C4-2B (cell line): ENCODE results near the gene SLC9A4.

Source experiments
- H3K27ac ChIP-seq: fragments of 450-650 bp; 2 replicates; pipeline ENCODE4 v1.5.1; 2017
- ZFX ChIP-seq: fragments of 450-650 bp; IDR thresholded peaks from 2 replicates; pipeline ENCODE4 v1.6.1; 2017
- TF ChIP-seq, protein P1 (sequence below): fragments of 450-650 bp; conservative IDR thresholded peaks from 2 replicates; pipeline ENCODE4 v1.5.1; 2017; ENCODE audit warnings: mild to moderate bottlenecking

SLC9A4 gene, protein sequence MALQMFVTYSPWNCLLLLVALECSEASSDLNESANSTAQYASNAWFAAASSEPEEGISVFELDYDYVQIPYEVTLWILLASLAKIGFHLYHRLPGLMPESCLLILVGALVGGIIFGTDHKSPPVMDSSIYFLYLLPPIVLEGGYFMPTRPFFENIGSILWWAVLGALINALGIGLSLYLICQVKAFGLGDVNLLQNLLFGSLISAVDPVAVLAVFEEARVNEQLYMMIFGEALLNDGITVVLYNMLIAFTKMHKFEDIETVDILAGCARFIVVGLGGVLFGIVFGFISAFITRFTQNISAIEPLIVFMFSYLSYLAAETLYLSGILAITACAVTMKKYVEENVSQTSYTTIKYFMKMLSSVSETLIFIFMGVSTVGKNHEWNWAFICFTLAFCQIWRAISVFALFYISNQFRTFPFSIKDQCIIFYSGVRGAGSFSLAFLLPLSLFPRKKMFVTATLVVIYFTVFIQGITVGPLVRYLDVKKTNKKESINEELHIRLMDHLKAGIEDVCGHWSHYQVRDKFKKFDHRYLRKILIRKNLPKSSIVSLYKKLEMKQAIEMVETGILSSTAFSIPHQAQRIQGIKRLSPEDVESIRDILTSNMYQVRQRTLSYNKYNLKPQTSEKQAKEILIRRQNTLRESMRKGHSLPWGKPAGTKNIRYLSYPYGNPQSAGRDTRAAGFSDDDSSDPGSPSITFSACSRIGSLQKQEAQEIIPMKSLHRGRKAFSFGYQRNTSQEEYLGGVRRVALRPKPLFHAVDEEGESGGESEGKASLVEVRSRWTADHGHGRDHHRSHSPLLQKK

DNA sequence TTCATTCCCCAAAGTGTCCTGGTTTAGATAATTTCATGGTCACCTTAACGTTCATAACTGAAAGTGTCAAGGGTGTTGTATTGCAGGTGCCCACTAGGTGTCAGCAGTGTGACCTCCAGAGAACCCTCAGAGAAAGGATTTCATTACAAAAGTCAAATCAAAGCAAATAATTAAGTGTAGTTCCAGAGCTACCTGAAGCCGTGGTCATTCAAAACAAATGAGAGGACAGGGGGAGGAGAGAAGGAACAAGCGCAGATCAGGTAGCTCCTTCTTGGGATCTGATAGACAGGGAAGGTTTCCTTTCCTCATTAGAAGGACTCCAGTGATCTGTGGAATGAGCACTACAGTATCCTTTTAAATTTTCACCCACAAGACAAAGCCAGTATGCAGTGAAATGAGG, at the start of gene SLC9A4:
Gene SLC9A4, plus strand, starts transcription at position 207 of the 400 bp plus-strand sequence. CDS start 534 bp downstream, outside the sequence.
- no peak within 1 kb of the TSS for H3K27ac ChIP-seq
- no peak for TF ChIP-seq ZFX
- TF ChIP-seq, protein P1, sequence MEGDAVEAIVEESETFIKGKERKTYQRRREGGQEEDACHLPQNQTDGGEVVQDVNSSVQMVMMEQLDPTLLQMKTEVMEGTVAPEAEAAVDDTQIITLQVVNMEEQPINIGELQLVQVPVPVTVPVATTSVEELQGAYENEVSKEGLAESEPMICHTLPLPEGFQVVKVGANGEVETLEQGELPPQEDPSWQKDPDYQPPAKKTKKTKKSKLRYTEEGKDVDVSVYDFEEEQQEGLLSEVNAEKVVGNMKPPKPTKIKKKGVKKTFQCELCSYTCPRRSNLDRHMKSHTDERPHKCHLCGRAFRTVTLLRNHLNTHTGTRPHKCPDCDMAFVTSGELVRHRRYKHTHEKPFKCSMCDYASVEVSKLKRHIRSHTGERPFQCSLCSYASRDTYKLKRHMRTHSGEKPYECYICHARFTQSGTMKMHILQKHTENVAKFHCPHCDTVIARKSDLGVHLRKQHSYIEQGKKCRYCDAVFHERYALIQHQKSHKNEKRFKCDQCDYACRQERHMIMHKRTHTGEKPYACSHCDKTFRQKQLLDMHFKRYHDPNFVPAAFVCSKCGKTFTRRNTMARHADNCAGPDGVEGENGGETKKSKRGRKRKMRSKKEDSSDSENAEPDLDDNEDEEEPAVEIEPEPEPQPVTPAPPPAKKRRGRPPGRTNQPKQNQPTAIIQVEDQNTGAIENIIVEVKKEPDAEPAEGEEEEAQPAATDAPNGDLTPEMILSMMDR, result peak; percentile 88

DNA sequence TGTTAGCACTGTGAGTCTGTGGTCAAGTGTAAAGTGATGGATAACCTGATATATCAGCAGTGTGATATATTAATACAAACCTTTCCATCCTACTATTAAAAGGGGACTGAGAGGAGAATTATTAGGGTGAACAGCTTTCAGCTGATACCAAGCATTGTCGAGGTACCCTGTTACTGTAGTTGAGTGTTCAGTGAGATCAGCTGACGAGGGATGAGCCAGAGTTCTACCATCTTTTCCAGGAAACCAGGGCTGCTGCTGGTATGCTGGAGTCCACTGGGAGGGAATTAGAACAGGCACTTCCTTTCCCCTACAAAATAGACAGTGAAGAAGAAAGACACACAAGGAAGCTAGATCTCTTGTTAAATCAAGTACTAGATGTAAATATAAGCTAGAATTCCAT, 49.7 kb upstream of the SLC9A4 start:
- no peak for TF ChIP-seq ZFX
- TF ChIP-seq, protein P1, result no peak
- no peak overlapping the region for H3K27ac ChIP-seq

DNA sequence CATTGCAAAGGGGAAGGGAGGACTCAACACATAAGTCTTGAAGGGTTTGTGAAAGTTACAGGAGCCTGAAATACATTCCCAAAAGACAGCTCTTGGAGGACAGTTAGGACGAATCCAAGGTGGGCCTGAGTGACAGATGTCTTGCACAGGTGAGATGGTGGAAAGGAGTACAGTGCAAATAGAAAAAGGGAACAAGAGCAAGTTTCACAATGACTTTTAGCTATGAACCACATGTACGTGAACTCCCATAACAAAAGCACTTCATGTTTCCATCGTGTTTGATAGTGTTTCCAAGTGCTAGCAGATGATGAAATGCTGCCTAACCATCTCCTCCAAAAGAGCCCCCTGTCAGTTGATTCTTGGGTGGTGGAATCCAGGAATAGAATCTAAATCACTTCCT, 48.3 kb upstream of the SLC9A4 start:
- no peak for TF ChIP-seq ZFX
- TF ChIP-seq, protein P1, result no peak
- no peak overlapping the region for H3K27ac ChIP-seq

DNA sequence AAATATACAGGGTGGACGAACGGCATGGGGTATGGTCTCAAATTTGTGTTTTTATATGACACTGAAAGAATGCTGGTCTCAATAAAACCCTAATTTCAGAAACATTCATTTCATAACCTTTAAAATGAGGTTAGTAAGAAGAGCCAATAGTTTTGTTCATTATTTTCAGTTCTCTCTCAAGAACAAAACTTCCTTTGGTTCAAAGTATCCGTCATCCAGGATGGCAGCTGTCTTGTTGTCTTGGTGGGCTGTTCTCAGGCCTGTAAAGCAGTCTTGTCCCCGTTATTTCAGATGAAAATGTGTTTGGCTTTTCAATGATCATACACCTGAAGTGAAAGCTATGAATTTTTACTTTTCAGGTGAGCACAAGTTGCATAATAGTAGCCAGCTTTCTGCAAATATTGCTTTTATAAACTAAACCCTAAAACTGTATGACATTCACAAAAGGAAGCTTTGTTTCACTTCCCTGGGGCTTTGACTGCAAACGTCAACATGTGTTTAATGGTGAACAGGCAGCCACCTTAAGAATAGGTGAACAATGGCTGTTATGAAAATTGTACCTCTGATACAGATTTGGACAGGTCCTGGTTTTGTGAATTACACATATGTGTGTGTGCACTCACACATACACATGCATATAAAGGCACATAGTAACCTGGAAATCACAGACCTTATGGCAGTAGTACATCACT, 47.4 kb upstream of the SLC9A4 start:
- TF ChIP-seq, protein P1, result no peak
- TF ChIP-seq ZFX, result no peak
- H3K27ac ChIP-seq, result no peak overlapping the region

DNA sequence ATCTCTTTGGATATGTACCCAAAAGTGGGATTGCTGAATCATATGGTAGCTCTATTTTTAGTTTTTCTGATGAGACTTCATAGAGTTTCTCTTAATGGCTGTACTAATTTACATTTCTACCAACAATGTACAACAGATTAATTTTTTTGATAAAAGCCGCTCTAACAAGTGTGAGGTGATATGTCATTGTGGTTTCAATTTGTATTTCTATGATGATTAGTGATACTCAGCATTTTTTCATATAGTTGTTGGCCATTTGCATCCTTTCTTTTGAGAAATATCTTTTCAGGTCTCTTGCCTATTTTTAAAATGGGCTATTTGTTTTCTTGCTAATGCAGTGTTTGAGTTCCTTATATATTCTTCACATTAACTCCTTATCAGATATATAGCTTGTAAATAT, 45.8 kb upstream of the SLC9A4 start:
- TF ChIP-seq ZFX, result no peak
- TF ChIP-seq, protein P1, result no peak
- H3K27ac ChIP-seq, result no peak overlapping the region

DNA sequence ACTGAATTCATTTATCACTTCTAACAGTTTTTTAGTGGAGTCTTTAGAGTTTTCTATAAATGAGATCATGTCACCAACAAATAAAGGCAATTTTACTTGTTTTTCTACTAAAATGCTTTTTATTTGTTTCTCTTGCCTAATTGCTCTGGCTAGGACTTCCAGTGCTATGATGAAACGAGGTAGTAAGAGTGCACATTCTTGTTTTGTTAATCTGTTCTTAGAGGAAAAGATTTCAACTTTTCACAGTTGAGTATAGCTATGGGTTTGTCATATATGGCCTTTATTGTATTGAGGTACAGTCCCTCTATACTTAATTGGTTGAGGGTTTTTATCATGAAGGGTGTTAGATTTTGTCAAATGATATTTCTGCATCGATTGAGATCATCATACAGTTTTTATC, 44.5 kb upstream of the SLC9A4 start:
- no peak overlapping the region for H3K27ac ChIP-seq
- TF ChIP-seq ZFX, result no peak
- TF ChIP-seq, protein P1, result no peak

DNA sequence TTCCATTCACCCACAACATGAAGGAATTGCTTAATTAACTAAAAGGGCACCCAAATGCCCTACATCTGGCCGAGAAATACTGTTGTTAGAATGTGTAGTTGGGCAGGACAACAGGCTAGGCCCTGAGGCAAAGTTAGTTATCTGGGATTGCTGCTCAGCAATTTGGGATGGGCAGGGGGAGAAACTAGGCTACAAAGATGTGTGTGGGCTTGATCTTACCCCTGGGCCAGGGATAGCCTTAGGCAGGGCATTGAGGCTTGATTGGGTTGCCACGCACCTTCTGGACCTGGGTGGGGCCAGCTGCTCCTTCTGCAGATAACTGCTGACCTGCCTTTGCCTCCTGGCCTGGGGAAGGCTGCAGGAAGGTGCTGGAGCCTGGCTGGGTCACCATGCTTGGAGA, 40.6 kb upstream of the SLC9A4 start:
- TF ChIP-seq, protein P1, result no peak
- TF ChIP-seq ZFX, result no peak
- H3K27ac ChIP-seq, result no peak overlapping the region
